HEK293 (cell line): Measurements from ENCODE around the gene BCKDHB.

Experiments
- CTCF ChIA-PET: fragments of 350-600 bp; formaldehyde crosslinking; extraction: SDS; loops from one replicate; lab custom pipeline; 2021; ENCODE audit warnings: antibody characterized with exemption; lab: Yijun Ruan, JAX
- POLR2A ChIA-PET: fragments of 300-600 bp; formaldehyde crosslinking; extraction: SDS; loops from one replicate; lab custom pipeline; 2020; ENCODE audit warnings: antibody characterized with exemption, inconsistent platforms; lab: Yijun Ruan, JAX
- H3K27ac ChIP-seq: fragments of 200-500 bp; sonication (Bioruptor generic); 2 replicates; pipeline ENCODE4 v1.5.1; 2014; ENCODE audit warnings: low read depth, low read length, control low read depth, inconsistent platforms; ENCODE audit errors: extremely low read depth
- H3K36me3 ChIP-seq, 2 experiments: fragments of 200-500 bp in 1 of 2; sonication (Bioruptor generic) in 1 of 2; 1 replicate in 1 of 2; 2 replicates in 1 of 2; pipeline ENCODE4 v1.5.1; 2014 to 2017; ENCODE audit warnings: inconsistent platforms in 2 of 2, low read length in 2 of 2; ENCODE audit not compliant: control insufficient read depth in 2 of 2, insufficient read depth in 1 of 2
- H3K4me1 ChIP-seq: fragments of 200-500 bp; sonication (Bioruptor generic); 2 replicates; pipeline ENCODE4 v1.5.1; 2014; ENCODE audit warnings: mild to moderate bottlenecking, low read length, inconsistent platforms; ENCODE audit not compliant: control insufficient read depth, insufficient read depth
- H3K4me3 ChIP-seq: 2 replicates; pipeline ENCODE4 v1.5.1; 2011; ENCODE audit warnings: low read depth, mild to moderate bottlenecking, control low read depth, low read length, moderate library complexity
- H3K9me3 ChIP-seq: fragments of 200-500 bp; sonication (Bioruptor generic); 2 replicates; pipeline ENCODE4 v1.5.1; 2014; ENCODE audit warnings: low read depth, low read length, inconsistent platforms; ENCODE audit not compliant: control insufficient read depth, insufficient read depth
- OVOL3 ChIP-seq: fragments of 450-650 bp; formaldehyde crosslinking; IDR thresholded peaks from 2 replicates; pipeline ENCODE4 v1.5.1; 2016; ENCODE audit warnings: missing biosample characterization, missing genetic modification characterization
- PRDM4 ChIP-seq: fragments of 450-650 bp; formaldehyde crosslinking; IDR thresholded peaks from 2 replicates; pipeline ENCODE4 v1.5.1; 2017; ENCODE audit warnings: missing biosample characterization, missing genetic modification characterization
- PRDM6 ChIP-seq: fragments of 450-650 bp; formaldehyde crosslinking; IDR thresholded peaks from 2 replicates; pipeline ENCODE4 v1.5.1; 2017; ENCODE audit warnings: missing biosample characterization, missing genetic modification characterization
- ZBTB1 ChIP-seq: fragments of 450-650 bp; formaldehyde crosslinking; IDR thresholded peaks from 2 replicates; pipeline ENCODE4 v1.5.1; 2016; ENCODE audit warnings: missing biosample characterization, missing genetic modification characterization
- ZBTB44 ChIP-seq: fragments of 450-650 bp; IDR thresholded peaks from 2 replicates; pipeline ENCODE4 v1.5.1; 2018; ENCODE audit warnings: missing biosample characterization, mild to moderate bottlenecking, missing genetic modification characterization
- ZBTB6 ChIP-seq: fragments of 450-650 bp; formaldehyde crosslinking; IDR thresholded peaks from 2 replicates; pipeline ENCODE4 v1.5.1; 2017; ENCODE audit warnings: missing biosample characterization, missing genetic modification characterization
- ZBTB7A ChIP-seq: fragments of 450-650 bp; formaldehyde crosslinking; IDR thresholded peaks from 2 replicates; pipeline ENCODE4 v1.5.1; 2016; ENCODE audit warnings: low read depth, missing biosample characterization, missing genetic modification characterization
- ZFP3 ChIP-seq: fragments of 450-650 bp; formaldehyde crosslinking; IDR thresholded peaks from 2 replicates; pipeline ENCODE4 v1.5.1; 2016; ENCODE audit warnings: low read depth, missing biosample characterization, missing genetic modification characterization
- ZNF10 ChIP-seq: fragments of 450-650 bp; formaldehyde crosslinking; IDR thresholded peaks from 2 replicates; pipeline ENCODE4 v1.5.1; 2017; ENCODE audit warnings: missing biosample characterization, missing genetic modification characterization
- ZNF169 ChIP-seq: fragments of 450-650 bp; formaldehyde crosslinking; IDR thresholded peaks from 2 replicates; pipeline ENCODE4 v1.5.1; 2016; ENCODE audit warnings: missing biosample characterization, missing genetic modification characterization
- ZNF211 ChIP-seq: fragments of 450-650 bp; formaldehyde crosslinking; IDR thresholded peaks from 2 replicates; pipeline ENCODE4 v1.5.1; 2016; ENCODE audit warnings: low read depth, missing biosample characterization, missing genetic modification characterization
- ZNF266 ChIP-seq: fragments of 450-650 bp; formaldehyde crosslinking; IDR thresholded peaks from 2 replicates; pipeline ENCODE4 v1.5.1; 2016; ENCODE audit warnings: missing biosample characterization, missing genetic modification characterization, low read depth
- ZNF274 ChIP-seq, 2 experiments: fragments of 200-500 bp in 1 of 2; fragments of 450-650 bp in 1 of 2; sonication (Bioruptor generic) in 1 of 2; formaldehyde crosslinking in 1 of 2; IDR thresholded peaks; 2 replicates each; pipeline versions ENCODE4 v1.5.1 to v1.6.1; 2014 to 2016; ENCODE audit warnings: borderline replicate concordance in 1 of 2, inconsistent platforms in 1 of 2, low read length in 1 of 2, missing biosample characterization in 1 of 2, missing genetic modification characterization in 1 of 2
- ZNF341 ChIP-seq: fragments of 450-650 bp; formaldehyde crosslinking; IDR thresholded peaks from 2 replicates; pipeline ENCODE4; 2016; ENCODE audit warnings: low read depth, missing biosample characterization, missing genetic modification characterization
- ZNF366 ChIP-seq: fragments of 450-650 bp; formaldehyde crosslinking; conservative IDR thresholded peaks from 2 replicates; pipeline ENCODE4 v1.5.1; 2016; ENCODE audit warnings: missing biosample characterization, missing genetic modification characterization
- ZNF426 ChIP-seq: fragments of 450-650 bp; formaldehyde crosslinking; IDR thresholded peaks from 2 replicates; pipeline ENCODE4 v1.5.1; 2017; ENCODE audit warnings: missing biosample characterization, missing genetic modification characterization, mild to moderate bottlenecking, inconsistent platforms, moderate library complexity
- ZNF510 ChIP-seq: fragments of 450-650 bp; formaldehyde crosslinking; IDR thresholded peaks from 2 replicates; pipeline ENCODE4 v1.5.1; 2018; ENCODE audit warnings: mild to moderate bottlenecking, missing genetic modification characterization, missing biosample characterization; ENCODE audit not compliant: insufficient replicate concordance
- ZNF76 ChIP-seq: fragments of 450-650 bp; formaldehyde crosslinking; IDR thresholded peaks from 2 replicates; pipeline ENCODE4; 2016; ENCODE audit warnings: low read depth, missing biosample characterization, missing genetic modification characterization, borderline replicate concordance
- ZSCAN18 ChIP-seq: fragments of 450-650 bp; formaldehyde crosslinking; IDR thresholded peaks from 2 replicates; pipeline ENCODE4 v1.5.1; 2016; ENCODE audit warnings: missing biosample characterization, missing genetic modification characterization
- ZSCAN23 ChIP-seq: fragments of 450-650 bp; formaldehyde crosslinking; IDR thresholded peaks from 2 replicates; pipeline ENCODE4 v1.5.1; 2016; ENCODE audit warnings: missing biosample characterization, missing genetic modification characterization

BCKDHB gene

DNA sequence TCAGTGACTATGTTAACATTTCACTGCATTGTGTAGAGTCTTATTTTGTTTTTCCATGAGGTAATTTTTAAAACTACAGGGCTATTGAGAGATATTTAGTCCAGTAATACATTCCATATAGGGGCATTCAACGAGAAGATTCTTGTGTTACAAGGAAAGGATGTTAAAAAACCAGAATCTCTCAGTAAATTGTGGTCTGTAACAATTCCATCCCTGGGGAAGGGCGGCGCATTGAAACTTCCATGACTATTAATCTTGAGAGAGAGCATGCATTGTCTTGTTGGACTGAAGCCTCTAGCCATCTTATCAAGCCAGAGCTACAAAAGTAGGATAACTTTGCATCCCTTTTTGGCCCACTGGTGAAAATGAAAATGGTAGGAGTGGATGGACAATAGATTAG lies 119.7 kb downstream of the BCKDHB start (continued):
- TF ChIP-seq ZBTB6 (tag by site-specific recombination) = no peak
- TF ChIP-seq ZBTB44 = no peak

GRCh38 chr6:80226699-80227098 lies 120.2 kb downstream of the BCKDHB start:
- no peak overlapping the region for H3K4me3 ChIP-seq
- ChIA-PET POLR2A (no interaction called here), CTCF (interaction anchor here (1.0 to 1.2 kb wide), 2 partner anchors 13 to 111 kb away, joined by 5 read pairs; no protein-coding TSS in a partner anchor)
- H3K9me3 ChIP-seq = no peaks in the 10 kb centered on the region
- H3K27ac ChIP-seq = no peak overlapping the region
- H3K36me3 ChIP-seq = no peaks in the 10 kb centered on the region
- no peak for TF ChIP-seq ZNF169 (tag by site-specific recombination)
- no peak for TF ChIP-seq OVOL3 (tag by site-specific recombination)
- TF ChIP-seq, all 188 proteins: peak for 0
- no peaks in the 10 kb centered on the region for H3K4me1 ChIP-seq

DNA sequence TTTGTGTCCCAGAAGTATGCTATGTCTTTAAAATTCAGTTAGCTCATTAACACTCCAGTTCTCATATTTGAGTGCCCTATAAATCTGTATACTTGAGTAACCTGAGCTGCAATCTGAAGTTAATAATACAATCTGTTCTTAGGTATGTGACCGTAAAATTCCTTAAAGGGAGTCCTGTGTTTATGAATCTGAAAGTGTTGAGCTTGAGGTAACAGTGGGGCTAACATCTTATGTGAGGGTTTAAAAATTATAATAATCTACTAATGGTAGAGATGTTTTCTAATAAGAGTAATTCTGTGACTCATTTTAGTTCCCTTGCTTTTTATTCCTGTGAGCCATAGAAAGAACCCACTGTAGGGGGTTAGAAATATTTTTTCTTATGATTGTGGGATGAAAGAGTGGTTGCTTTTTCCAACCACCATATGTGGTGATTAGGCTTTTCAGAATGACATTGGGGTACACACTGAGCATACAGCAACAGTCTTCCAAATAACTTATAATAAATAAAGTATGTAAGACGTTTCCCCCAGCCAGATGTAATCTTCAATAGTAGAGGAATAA lies 121.2 kb downstream of the BCKDHB start:
- no peaks in the 10 kb centered on the region for H3K9me3 ChIP-seq
- TF ChIP-seq ZNF510 (tag by site-specific recombination) (peak; percentile 92), PRDM6 (0 out of 2 replicates have a peak, but pooled peaks have one; percentile 8), ZNF76 (tag by site-specific recombination) (no peak), ZSCAN23 (tag by site-specific recombination) (no peak)
- H3K4me1 ChIP-seq = no peaks in the 10 kb centered on the region
- POLR2A ChIA-PET = no interaction called here
- H3K27ac ChIP-seq = no peak overlapping the region
- CTCF ChIA-PET = interaction anchor here (0.9 to 1.2 kb wide), 3 partner anchors 14 to 1751 kb away, joined by 3 to 5 read pairs (median 5); no protein-coding TSS in a partner anchor
- H3K36me3 ChIP-seq = no peaks in the 10 kb centered on the region
- no peak overlapping the region for H3K4me3 ChIP-seq

- POLR2A ChIA-PET = no interaction called here
- no peaks in the 10 kb centered on the region for H3K4me1 ChIP-seq
- no peak overlapping the region for H3K27ac ChIP-seq
- no peaks in the 10 kb centered on the region; a peak in 1 of 3 replicates for H3K36me3 ChIP-seq
- CTCF ChIA-PET = interaction anchor here (0.6 kb wide), 1 partner anchor 208 kb away, joined by 3 read pairs; no protein-coding TSS in a partner anchor
- H3K4me3 ChIP-seq = no peak overlapping the region
- H3K9me3 ChIP-seq = no peaks in the 10 kb centered on the region
- TF ChIP-seq ZNF341 (tag by site-specific recombination) = no peak
- TF ChIP-seq ZNF266 (tag by site-specific recombination) = no peak
- TF ChIP-seq ZNF366 = no peak
- no peak for TF ChIP-seq ZNF10
- TF ChIP-seq ZNF211 (tag by site-specific recombination) = no peak
- no peak for TF ChIP-seq ZFP3
- TF ChIP-seq ZBTB1 (tag by site-specific recombination) = no peak
- no peak for TF ChIP-seq ZNF274 (IDR thresholded peaks at IDR 0.05; ENCODE audit: low read length)
- no peak for TF ChIP-seq ZNF274 (tag by site-specific recombination; IDR thresholded peaks at IDR 0.05; ENCODE audit: borderline replicate concordance)
- no peak for TF ChIP-seq ZNF426
- TF ChIP-seq ZBTB7A (tag by site-specific recombination) = no peak
- no peak for TF ChIP-seq ZSCAN18 (tag by site-specific recombination)
- no peak for TF ChIP-seq PRDM4 (tag by site-specific recombination)
Measured at GRCh38 chr6:80233262-80233661, 126.8 kb downstream of the BCKDHB start.
